ENCODE data around the gene LRRIQ4.

The LRRIQ4 gene

DNA sequence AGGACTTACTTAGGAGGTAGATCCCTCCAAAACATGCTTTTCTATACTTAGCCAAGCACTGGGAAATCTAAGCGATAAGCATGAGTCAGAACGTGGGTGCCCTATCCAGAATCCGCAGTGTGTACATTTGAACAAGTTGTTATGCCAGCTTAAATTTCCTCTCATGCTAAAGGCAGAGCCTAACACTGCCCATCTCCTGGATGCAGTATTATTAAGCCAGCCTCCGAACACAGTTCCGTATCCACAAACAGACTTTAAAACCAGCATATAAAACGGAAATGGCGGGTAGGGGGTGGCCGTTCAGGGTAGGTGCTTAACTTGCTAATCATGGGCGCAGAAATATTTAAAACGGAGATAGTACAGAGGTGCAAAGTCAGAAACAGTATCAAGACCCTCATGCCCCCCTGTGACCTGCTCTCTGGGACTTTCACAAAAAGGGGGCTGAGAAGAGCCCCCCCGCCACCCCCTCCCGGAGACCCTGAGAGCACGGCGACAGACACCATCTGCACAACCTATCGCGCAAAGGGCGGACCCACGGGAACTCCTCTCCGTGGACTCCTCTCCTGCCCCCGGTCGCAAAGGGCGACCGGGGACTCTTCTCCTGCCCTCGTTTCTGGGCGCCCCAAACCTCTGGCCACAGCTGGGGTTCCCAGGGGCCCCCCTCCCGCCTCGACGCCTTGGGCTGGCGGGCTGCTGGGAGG, 889 bp upstream of the LRRIQ4 start:
- no peak for DNase-seq

DNA sequence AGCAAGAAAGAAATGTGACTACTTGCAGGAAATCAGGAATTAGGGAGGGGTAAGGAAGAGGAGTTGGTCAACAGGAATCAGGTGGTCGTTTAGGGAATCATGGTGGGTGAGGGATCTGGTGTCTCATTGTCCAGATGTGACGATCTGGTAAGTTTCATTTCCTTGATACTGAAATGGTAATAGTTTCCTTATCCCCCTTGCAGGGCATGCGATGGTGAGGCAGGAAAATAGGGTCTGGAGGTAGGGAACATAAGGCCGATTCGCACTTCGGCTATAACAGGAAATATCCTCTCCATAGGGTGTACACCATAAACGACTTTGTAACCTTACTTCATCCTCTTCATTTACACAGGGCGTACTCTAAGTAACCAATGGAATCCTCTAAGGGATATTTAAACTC, 608 bp downstream of the LRRIQ4 start:
- no peak for DNase-seq

DNA sequence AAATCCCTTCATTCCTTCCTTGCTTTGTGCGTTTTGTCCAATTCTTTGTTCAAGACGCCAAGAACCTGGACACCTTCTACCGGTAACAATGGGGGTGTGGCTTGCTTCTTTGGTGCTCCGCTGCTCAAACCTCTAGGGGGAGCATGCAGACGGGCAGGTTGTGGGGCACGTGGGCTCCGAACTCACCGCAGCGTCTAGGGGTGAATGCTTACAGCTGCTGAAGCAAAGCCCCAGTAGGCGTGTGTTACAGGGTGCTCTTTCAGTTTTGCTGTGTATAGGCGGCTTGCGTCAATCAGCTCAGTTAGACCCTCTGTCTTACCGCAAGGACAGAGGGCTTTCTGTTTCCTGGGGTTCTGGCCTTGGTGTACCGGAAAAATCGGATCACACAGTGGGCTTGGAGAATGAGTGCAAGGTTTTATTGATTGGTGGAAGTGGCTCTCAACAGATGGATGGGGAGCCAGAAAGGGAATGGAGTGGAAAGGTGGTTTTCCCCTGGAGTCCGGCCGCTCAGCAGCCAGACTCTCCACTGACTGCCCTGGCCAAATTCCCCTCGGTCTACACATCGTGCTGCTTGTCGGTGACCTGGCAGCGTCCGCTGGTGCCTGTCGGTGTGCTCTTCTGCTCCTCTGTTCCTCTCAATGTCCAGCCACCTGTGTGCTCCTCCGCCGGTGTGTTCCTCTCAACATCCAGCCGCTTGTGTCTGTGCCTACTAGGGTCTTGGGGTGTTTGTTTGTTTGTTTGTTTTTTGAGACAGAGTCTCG, 1.3 kb downstream of the LRRIQ4 start:
- DNase-seq = peak; percentile 86

DNA sequence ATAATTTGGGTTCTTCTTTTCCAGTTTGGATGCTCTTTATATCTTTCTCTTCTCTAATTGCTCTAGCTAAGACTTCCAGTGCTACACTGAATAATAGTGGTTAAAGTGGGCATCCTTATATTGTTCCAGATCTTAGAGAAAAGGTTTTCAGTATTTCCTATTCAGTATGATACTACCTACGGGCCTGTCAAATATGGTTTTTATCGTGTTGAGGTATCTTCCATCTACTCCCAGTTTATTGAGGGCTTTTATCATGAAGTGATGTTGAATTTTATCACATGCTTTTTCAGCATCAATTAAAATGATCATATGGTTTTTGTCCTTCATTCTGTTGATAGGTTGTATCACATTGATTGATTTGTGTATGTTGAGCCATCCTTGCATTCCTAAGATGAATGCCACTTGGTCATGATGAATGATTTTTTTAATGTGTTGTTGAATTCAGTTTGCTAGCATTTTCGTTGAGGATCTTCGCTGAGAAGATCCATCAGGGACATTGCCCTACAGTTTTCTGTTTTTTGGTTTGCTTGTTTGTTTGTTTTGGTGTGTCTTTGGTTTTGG, 3.0 kb downstream of the LRRIQ4 start:
- DNase-seq = no peak

DNA sequence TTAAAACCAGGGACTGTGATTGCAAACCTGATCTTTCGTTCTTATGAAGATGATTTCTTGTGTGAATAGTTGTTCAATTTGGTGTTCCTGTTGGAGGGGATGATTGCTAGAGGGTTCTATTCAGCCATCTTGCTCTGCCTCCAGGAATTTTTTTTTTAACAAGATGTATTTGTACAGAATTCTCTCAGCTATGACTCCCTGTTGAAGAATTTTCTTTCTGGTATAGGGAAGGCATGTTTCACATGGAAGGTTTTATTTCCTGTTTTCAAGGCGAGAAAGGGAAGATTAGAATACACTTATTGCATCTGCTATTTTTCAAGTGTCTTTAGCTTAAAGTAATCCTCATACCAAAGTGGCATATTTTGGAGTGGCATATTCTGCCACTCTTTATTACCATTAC, 5.6 kb downstream of the LRRIQ4 start:
- no peak for DNase-seq

DNA sequence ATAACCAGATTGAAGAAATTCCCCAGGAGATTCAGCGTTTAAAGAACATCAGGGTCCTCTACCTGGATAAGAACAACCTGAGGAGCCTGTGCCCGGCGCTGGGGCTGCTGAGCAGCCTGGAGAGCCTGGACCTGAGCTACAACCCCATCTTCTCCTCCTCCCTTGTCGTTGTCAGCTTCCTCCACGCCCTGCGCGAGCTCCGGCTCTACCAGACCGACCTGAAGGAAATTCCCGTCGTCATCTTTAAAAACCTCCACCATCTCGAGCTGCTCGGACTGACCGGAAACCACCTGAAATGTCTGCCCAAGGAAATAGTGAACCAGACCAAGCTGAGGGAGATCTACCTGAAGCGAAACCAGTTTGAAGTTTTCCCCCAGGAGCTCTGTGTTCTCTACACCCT, 9.4 kb downstream of the LRRIQ4 start:
- no peak for DNase-seq

DNA sequence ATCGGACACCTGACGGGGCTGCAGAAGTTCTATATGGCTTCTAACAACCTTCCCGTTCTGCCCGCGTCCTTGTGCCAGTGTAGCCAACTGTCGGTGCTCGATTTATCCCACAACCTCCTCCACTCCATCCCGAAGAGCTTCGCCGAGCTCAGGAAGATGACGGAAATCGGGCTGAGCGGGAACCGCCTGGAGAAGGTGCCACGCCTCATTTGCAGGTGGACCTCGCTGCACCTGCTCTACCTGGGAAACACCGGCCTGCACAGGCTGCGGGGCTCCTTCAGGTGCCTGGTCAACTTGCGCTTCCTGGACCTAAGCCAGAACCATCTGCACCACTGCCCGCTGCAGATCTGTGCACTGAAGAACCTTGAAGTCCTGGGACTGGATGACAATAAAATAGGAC, 9.9 kb downstream of the LRRIQ4 start:
- no peak for DNase-seq

DNA sequence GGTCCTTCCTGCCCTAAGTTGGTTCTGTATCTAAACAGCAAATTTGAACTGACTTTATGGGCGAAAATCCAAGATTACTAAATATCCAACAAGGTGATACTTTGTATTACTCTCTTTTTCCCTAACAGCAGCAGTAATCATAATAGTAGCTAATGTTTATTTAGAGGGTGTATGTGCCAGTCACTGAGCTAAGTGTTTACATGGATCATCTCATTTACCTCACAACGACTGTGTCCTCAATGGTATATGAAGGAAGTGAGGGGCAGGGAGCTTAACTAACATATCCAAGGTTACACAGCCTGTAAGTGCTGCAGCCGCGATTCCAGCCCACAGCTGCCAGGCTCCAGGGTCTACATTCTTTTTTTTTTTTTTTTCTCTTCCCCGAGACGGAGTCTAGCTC, 10.3 kb downstream of the LRRIQ4 start:
- DNase-seq = no peak

DNA sequence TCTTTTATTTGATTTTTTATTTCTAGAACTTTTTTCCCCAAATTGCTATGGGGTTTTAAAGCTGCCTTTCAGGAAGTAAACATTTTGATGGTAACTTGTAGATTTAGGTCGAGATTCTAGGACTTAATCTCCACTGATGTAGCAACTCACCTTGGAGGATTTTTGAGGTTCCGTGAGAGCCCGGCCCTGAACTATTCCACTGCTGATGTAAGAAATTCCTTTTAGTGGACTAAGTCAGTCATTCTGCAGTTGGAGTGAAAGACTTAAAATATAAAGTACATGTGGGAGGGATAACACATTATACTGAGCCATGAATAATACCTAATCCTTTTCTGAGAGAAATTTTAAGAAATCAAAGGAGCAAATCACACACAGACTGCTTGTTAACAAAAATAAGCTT, 12.6 kb downstream of the LRRIQ4 start:
- no peak for DNase-seq

DNA sequence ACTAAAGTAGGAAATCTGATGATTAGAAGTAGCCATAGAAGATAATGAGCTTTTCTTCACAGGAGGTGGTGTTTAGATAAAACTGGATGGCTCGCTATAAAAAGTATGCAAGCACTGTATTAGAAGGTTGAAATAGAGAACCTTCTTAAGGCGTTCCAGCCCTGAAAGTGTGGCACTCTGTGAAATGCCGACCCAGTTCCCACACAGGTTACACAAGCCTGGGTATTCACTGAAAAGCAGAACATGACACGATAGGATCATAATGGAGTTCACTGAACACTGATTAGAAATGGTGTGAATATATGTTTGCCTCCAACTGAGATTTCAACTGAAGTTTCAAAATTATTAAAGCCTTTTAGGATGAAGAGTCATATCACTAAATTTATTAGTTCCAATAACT, 15.0 kb downstream of the LRRIQ4 start:
- DNase-seq = no peak

DNA sequence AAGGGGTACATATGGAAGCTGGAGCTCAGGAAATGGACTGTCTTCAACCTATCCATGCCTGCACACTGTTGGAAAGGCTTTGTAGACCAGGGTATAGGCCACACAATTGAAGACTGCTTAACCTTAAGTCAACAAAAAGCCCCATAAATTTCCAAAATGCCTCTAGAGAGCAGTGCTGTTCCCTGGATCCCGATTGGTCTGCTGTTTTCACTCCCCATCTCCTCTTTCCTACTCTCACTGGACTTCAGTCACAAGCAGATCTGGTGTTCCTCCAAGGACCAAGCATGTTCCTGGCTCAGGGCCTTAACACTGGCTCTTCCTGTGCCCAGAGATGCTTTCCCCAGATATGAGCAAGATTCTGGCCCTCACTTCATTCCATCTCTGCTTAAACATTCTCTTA, 22.9 kb downstream of the LRRIQ4 start:
- DNase-seq = no peak

DNA sequence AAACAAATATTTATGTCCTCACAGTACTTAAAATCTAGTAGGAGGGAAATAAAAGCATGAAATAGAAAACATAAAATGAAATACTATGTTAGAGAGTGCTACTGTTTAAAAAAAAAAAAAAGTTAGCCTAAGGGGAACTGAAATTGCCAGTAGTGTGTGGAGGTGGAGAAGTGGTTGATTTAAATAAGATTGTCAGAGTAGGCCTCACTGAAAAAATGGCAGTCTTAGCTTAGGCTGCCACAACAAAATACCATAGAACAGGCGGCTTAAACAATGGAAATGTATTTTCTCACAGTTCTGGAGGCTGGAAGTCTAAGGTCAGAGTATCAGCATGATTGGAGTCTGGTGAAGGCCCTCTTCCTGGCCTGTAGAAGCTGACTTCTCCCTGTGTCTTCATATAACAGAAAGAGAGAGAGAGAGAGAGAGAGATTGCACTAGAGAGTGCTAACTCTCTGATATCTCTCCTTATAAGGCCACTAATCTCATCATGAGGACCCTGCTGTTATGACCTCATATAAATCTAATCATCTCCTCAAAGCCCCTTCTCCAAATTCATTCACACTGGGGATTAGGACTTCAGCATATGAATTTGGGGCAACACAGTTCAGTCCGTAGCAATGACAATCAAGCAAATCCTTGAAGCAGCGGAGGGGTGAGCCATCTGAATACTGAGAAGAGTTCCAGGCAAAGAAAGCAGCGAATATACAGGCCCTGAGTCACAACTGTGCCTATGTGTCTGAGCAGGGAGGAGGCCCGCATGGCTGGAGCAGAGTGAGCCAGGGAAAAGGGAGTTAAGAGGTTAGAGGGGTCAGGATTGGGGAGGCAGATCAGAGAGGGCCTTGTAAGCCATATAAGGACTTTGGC, 23.6 kb downstream of the LRRIQ4 start:
- no peak for DNase-seq

DNA sequence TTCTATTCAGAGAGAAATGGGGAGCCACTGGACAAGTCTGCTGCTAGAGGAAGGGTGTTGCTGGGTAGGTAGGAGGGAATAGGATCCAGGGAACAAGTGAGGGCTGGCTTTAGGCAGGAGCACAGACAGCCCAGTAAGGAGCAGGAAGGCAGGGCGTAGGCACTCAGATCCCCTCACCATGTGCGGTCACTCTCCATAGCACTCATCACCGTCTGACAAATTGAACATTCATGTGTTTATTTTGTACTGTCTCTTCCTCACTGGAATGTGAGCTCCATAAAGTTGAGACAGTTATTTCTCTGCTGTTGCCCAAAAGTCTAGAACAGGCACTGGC, 24.2 kb downstream of the LRRIQ4 start:
- no peak for DNase-seq

DNA sequence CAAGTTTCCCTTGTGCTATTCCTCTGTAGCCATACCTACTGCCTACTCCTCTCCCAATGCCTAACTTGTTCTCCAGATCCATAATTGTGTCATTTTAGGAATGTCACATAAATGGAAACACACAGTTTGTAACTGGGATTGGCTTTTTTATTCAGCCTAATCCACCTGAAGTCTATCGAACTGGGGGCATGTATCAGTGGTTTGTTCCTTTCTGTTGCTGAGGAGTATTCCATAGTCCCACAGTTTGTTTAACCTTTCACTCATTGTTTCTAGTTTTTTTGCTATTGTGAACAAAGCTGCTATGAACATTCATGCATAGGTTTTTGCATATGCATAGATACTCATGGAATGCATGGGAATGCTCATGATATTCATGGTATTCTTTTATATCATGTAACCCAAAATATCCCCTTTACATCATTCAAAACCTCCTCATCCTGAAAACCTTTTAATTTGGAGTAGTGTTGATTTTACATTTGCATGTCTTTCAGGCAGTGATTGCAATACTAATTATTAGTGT, 25.9 kb downstream of the LRRIQ4 start:
- no peak for DNase-seq

DNA sequence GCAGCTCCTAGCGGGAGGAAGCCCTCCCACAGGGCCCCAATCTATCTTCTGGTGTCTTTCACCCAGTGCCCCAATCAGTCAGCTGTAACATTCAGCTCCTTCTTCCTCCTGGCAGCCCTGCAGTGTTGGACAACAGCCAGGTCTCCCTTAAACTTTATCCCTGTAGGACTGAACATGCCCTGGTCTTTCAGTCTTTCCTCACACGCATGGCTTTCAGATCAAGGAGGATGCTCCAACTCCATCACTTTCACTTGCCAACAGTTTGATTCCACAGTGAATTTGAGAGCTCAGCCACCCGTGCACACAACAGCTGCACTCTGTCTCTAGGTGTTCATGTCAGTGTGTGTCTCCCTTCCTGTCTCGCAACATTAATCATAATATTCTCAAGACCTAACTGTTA, 28.5 kb downstream of the LRRIQ4 start:
- no peak for DNase-seq

DNA sequence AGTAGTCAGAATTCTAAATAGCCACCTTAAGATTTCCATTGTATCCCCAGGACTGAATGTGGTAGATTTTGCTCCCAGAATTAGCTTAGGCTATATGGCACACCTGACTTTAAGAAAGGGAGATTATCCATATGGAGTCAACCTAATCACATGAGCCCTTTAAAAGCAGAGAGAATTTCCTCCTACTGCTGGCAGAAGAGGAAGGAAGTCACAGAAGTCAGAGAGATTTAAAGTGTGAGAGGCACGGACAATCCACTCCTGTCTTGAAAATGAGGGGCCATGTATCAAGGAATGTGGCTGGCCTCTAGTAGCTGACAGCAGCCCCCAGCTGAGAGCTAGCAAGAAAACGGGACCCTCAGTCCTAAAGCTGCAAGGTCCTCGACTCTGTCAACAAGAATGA, 30.3 kb downstream of the LRRIQ4 start:
- DNase-seq = no peak

DNA sequence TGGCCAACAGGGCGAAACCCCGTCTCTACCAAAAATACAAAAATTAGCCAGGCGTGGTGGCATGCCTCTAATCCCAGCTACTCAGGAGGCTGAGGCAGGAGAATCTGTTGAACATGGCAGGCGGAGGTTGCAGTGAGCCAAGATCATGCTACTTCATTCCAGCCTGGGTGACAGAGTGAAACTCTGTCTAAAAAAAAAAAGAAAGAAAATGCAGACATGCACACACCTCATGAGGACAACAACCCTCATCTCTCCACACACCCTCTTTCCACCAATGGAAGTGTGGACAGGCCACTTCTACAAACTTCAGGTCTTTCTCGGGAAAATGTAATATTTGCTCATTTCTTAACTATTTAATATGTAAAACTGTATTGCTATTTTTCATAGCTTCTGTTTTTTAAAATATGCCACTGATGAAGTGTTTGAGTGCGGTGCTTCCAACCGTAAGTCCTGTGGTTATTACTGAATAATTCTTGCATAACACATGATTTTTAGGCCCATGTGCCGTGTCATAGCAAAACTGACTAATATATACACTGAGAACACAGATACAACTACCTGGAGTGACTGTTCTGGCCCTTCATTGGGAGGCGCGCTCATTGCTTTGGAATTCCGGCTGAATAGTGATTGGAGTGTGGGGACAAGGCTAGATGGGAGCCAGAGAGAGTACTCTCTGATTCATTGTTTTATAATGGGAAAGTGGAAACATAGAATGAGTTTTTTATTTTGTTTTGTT, 34.0 kb downstream of the LRRIQ4 start:
- DNase-seq = no peak

DNA sequence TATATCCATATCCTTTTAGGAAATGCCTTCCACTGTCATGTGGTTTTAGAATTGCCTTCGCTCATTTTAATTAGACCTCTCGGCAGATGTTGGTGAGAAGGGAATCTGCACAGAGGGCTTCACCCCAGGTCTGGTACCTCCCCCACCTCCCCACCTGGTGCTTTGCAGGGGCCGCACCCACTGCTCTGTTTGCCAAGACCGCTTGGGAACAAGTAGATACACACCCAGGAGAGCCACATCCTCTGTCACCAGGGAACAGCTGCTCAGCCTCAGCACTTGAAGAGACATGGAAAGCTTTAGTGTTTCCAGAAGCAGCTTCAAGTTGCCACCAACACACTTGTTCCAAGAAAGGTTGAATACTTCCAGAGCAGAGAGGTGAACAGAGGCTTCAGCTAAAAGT, 35.2 kb downstream of the LRRIQ4 start:
- no peak for DNase-seq

DNA sequence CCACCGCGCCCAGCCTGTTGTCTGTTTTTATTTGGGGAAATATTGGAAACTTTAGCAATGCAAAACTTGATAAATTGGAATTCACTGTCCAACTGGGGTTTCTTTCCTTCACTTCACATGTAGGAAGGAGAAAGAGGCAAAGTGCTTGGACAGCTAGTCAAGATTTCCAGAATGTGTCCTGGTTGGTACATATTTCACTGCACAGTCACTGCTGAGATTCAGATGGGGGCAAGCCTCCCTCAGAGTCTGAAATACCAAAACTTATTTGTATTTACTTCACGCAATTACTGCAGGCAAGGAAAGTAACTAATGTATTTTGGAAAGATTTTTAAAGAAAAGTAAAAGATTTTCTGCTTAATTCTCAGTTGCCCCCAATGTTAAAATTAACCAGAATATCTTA, 36.1 kb downstream of the LRRIQ4 start:
- DNase-seq = no peak

DNA sequence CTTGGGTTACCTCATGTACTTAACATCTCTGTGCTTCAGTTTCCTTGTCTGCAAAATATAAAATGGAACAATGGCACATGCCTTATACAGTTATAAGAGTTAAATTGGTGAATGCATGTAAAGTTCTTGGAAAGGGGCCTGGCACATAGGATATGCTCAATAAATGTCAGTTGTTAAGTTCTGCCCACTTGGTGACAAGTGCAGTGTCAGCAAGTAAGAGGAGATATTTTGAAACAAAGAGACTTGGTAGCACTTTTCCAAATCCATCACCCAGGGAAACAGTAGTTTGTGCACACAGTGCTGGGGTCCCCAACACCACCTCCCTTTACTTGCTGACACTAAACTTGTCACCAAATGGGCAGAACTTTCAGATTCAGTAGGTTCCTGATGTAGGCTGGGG, 37.9 kb downstream of the LRRIQ4 start:
- no peak for DNase-seq

DNA sequence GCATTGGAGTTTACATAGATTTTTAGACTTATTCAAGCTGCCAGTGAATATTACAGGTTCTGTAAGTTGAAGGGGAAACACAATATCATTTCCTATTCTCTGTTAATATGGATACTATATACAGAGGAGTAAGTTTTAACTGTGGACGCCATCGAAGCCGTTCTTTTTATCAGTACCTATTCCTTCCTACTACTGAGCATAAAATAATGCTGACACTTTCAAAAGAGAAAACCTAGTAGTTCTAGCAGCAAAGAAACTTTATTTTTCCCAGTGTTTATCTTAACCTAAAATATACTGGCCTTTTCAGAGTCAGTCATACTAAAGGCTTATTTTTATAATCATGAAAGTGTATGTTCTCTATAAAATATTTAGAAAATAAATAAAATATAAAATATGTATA, 42.8 kb downstream of the LRRIQ4 start:
- no peak for DNase-seq

DNA sequence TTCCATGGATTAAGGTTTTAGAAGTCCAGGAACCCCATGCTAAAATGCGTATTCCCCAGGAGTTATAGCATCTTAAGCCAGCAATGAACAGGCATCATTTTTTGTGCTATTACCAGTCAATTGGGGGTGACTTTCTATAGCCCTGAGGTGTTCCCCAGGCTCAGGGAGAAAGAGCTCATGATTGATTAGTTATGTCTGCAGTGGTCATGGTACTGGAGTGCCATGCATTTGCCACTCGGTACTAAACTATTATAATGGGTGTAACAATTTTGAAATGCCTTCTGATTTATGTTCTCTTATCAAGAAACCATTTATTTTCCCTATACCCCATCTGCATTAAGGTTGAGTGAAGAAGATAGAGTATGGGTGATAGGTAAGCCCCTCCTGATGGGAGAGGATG, 45.1 kb downstream of the LRRIQ4 start:
- DNase-seq = no peak

DNA sequence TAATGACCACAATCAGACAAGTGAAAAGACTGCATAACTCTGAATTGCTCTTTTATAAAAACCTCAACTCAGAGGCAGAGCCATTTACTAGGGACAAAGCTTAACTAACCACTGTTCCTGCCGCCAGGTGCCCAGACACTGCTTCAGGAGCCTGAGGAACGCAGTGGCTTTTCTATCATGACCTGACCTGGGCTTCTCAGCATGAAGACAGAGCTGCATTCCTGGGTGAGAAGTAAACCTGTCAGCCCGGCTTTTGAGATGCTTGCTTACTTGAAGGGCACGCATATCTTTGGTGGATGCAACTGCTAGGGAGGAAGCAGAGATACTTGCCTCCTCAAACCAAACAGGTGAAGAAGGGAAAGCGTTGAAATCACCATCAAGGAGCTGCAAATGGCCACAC, 49.2 kb downstream of the LRRIQ4 start:
- no peak for DNase-seq

Data from CD4-positive, alpha-beta T cell treated with Interleukin-15 for 1 hour (primary cell).